HCT116 (cell line): Measurements from ENCODE around the gene MAP3K21. TPM values are rescaled to one million over a fixed set of nuclear protein-coding genes. Genes with fewer than 3 reads are reported as not detected.

Experiments
- ATAC-seq: fragments of 200-7000 bp; cut with Tn5 transposase; 2 replicates; pipeline ENCODE4 v1.9.1; 2020; ENCODE audit warnings: mild to moderate bottlenecking, moderate library complexity
- BruUV-seq: library from RNA; stranded (reverse); fragments of 400-500 nt; replicated peaks from 2 replicates; lab custom pipeline; 2021; lab: Mats Ljungman, UMichigan
- CTCF ChIA-PET: fragments of 300-600 bp; sonication (Branson Sonifier 250); formaldehyde crosslinking; loops from one replicate; lab custom pipeline; 2021; ENCODE audit warnings: antibody characterized with exemption; lab: Charles Lee
- POLR2A ChIA-PET: fragments of 300-600, 350-600 bp; sonication (Branson Sonifier 250); formaldehyde crosslinking; loops from one replicate; lab custom pipeline; 2021; ENCODE audit warnings: antibody characterized with exemption; lab: Charles Lee
- RAD21 ChIA-PET, 2 experiments: fragments of 300-600 bp; sonication (Branson Sonifier 250); formaldehyde crosslinking; loops; one replicate each; lab custom pipeline; 2023; ENCODE audit warnings: low total read pairs in 2 of 2; ENCODE audit not compliant: uncharacterized antibody in 2 of 2, unreplicated experiment in 2 of 2, low non-redundant PET in 1 of 2; lab: Charles Lee
- DNase-seq: peaks from one replicate; pipeline ENCODE4 v3.0.0-alpha.2; 2010; ENCODE audit warnings: low read depth, low spot score
- H2AFZ ChIP-seq: fragments of 200-600 bp; shearing (Covaris generic), sonication (generic); 2 replicates; pipeline ENCODE4 v1.6.1; 2017; ENCODE audit warnings: low read depth, mixed run types, mixed read lengths, antibody characterized with exemption, low read length; ENCODE audit not compliant: poor library complexity, severe bottlenecking
- H3K27ac ChIP-seq: 2 replicates; pipeline ENCODE4 v1.5.1; 2012; ENCODE audit warnings: low read depth, low read length
- H3K27me3 ChIP-seq: fragments of 200-600 bp; sonication (generic); 2 replicates; pipeline ENCODE4 v1.6.1; 2016; ENCODE audit warnings: mixed run types, low read length, mixed read lengths; ENCODE audit not compliant: insufficient read depth
- H3K36me3 ChIP-seq, 2 experiments: fragments of 200-500 bp in 1 of 2; fragments of 200-600 bp in 1 of 2; sonication (Bioruptor generic) in 1 of 2; sonication (generic) in 1 of 2; 2 replicates each; pipeline versions ENCODE4 v1.5.1 to v1.6.1; 2014 to 2016; ENCODE audit warnings: low read length in 2 of 2, inconsistent platforms in 1 of 2, mixed read lengths in 1 of 2, mixed run types in 1 of 2; ENCODE audit not compliant: insufficient read depth in 2 of 2, control insufficient read depth in 1 of 2
- H3K4me1 ChIP-seq, 2 experiments: fragments of 200-600 bp in 1 of 2; sonication (generic) in 1 of 2; 2 replicates each; pipeline versions ENCODE4 v1.5.1 to v1.6.1; 2012 to 2017; ENCODE audit warnings: low read length in 2 of 2, inconsistent platforms in 1 of 2, mild to moderate bottlenecking in 1 of 2, mixed read lengths in 1 of 2, mixed run types in 1 of 2, moderate library complexity in 1 of 2; ENCODE audit not compliant: insufficient read depth in 2 of 2, control insufficient read depth in 1 of 2
- H3K4me2 ChIP-seq: fragments of 200-600 bp; sonication (generic); 2 replicates; pipeline ENCODE4 v1.6.1; 2017; ENCODE audit warnings: mixed run types, low read length, mixed read lengths
- H3K4me3 ChIP-seq, 2 experiments: fragments of 200-600 bp in 1 of 2; sonication (generic) in 1 of 2; replicated peaks in 1 of 2; 2 replicates each; pipeline ENCODE4 v1.5.1; 2011 to 2016; ENCODE audit warnings: low read length in 2 of 2, control low read depth in 1 of 2, low read depth in 1 of 2, mild to moderate bottlenecking in 1 of 2, mixed read lengths in 1 of 2, mixed run types in 1 of 2
- H3K79me2 ChIP-seq: fragments of 200-600 bp; sonication (generic); 2 replicates; pipeline ENCODE4 v1.6.1; 2017; ENCODE audit warnings: mild to moderate bottlenecking, mixed run types, low read length, moderate library complexity, mixed read lengths; ENCODE audit not compliant: insufficient read depth
- H3K9ac ChIP-seq: fragments of 200-600 bp; sonication (generic); 2 replicates; pipeline ENCODE4 v1.6.1; 2016; ENCODE audit warnings: low read length, mixed read lengths
- H3K9me2 ChIP-seq: fragments of 200-600 bp; sonication (generic), shearing (Covaris generic); 2 replicates; pipeline ENCODE4 v1.6.1; 2017; ENCODE audit warnings: mixed run types, mild to moderate bottlenecking, moderate library complexity; ENCODE audit not compliant: insufficient read depth
- H3K9me3 ChIP-seq, 2 experiments: fragments of 200-500 bp in 1 of 2; fragments of 200-600 bp in 1 of 2; sonication (Bioruptor generic) in 1 of 2; sonication (generic) in 1 of 2; 2 replicates each; pipeline ENCODE4 v1.6.1; 2014 to 2017; ENCODE audit warnings: low read length in 2 of 2, mixed read lengths in 2 of 2, inconsistent platforms in 1 of 2, low read depth in 1 of 2, mild to moderate bottlenecking in 1 of 2, mixed run types in 1 of 2, moderate library complexity in 1 of 2; ENCODE audit not compliant: control insufficient read depth in 1 of 2, insufficient read depth in 1 of 2
- H4K20me1 ChIP-seq: fragments of 200-600 bp; sonication (generic), shearing (Covaris generic); 2 replicates; pipeline ENCODE4 v1.6.1; 2017; ENCODE audit warnings: mixed run types, mild to moderate bottlenecking, moderate library complexity; ENCODE audit not compliant: insufficient read depth
- CEBPB ChIP-seq: IDR thresholded peaks from 2 replicates; pipeline ENCODE4 v1.6.1; 2012; ENCODE audit warnings: low read depth
- EZH2 ChIP-seq: fragments of 200-600 bp; sonication (generic); IDR thresholded peaks from 2 replicates; pipeline ENCODE4 v1.6.1; 2017; ENCODE audit warnings: antibody characterized with exemption, mixed run types
- POLR2A ChIP-seq: IDR thresholded peaks from 2 replicates; pipeline ENCODE4 v1.7.0; 2011; ENCODE audit warnings: borderline replicate concordance; ENCODE audit not compliant: insufficient read depth, insufficient read length; ENCODE audit errors: extremely low read depth
- POLR2AphosphoS5 ChIP-seq: IDR thresholded peaks from 2 replicates; pipeline ENCODE4 v1.6.1; 2011; ENCODE audit warnings: mild to moderate bottlenecking, low read depth, low read length, moderate library complexity
- RAD21 ChIP-seq: IDR thresholded peaks from 2 replicates; pipeline ENCODE4 v1.6.1; 2012; ENCODE audit warnings: low read depth, mild to moderate bottlenecking
- SP1 ChIP-seq: IDR thresholded peaks from 2 replicates; pipeline ENCODE4 v1.6.1; 2012; ENCODE audit warnings: low read depth
- SRF ChIP-seq: IDR thresholded peaks from 2 replicates; pipeline ENCODE4 v1.6.1; 2012; ENCODE audit warnings: low read depth
- TCF7L2 ChIP-seq: IDR thresholded peaks from 2 replicates; pipeline ENCODE4 v1.7.0; 2011; ENCODE audit warnings: borderline replicate concordance, inconsistent platforms; ENCODE audit not compliant: insufficient read depth, insufficient read length; ENCODE audit errors: extremely low read depth
- YY1 ChIP-seq: IDR thresholded peaks from 2 replicates; pipeline ENCODE4 v1.6.1; 2011; ENCODE audit warnings: low read length, low read depth, moderate library complexity, mild to moderate bottlenecking; ENCODE audit not compliant: insufficient replicate concordance; ENCODE audit errors: extremely low read depth
- ZFX ChIP-seq: fragments of 450-650 bp; IDR thresholded peaks from 2 replicates; pipeline ENCODE4 v1.6.1; 2017
- ZNF274 ChIP-seq: fragments of 200-500 bp; sonication (Bioruptor generic); IDR thresholded peaks from 2 replicates; pipeline ENCODE4 v1.6.1; 2014; ENCODE audit warnings: mild to moderate bottlenecking, low read depth, low read length, inconsistent platforms
- intact Hi-C: fragments of 100-400 bp; cut with micrococcal nuclease; formaldehyde crosslinking; loops from 2 replicates; pipeline ENCODE4 v1.10.0; 2022
- total RNA-seq: library from RNA; stranded (reverse); gene quantifications from one replicate; pipeline ENCODE4 v1.2.1, GENCODE V29; 2021; ENCODE audit not compliant: unreplicated experiment
- TF ChIP-seq, protein P1 (sequence below): IDR thresholded peaks from 2 replicates; pipeline ENCODE4 v1.6.1; 2012; ENCODE audit warnings: low read depth
- TF ChIP-seq, protein P2 (sequence below), 3 experiments: fragments of 200-600 bp in 1 of 3; sonication (generic) in 1 of 3; IDR thresholded peaks in 2 of 3; conservative IDR thresholded peaks in 1 of 3; 2 replicates each; pipeline ENCODE4 v1.5.1; 2012 to 2017; ENCODE audit warnings: low read depth in 2 of 3, low read length in 2 of 3, antibody characterized with exemption in 1 of 3, borderline replicate concordance in 1 of 3, control low read depth in 1 of 3, mild to moderate bottlenecking in 1 of 3, mixed read lengths in 1 of 3, mixed run types in 1 of 3, moderate library complexity in 1 of 3; ENCODE audit not compliant: insufficient read depth in 1 of 3
- TF ChIP-seq, protein P3 (sequence below): IDR thresholded peaks from 2 replicates; pipeline ENCODE4 v1.6.1; 2011; ENCODE audit warnings: mild to moderate bottlenecking, low read length, moderate library complexity; ENCODE audit not compliant: insufficient replicate concordance; ENCODE audit errors: extremely low read depth
- TF ChIP-seq, protein P4 (sequence below): IDR thresholded peaks from 2 replicates; pipeline ENCODE4 v1.6.1; 2012

The MAP3K21 gene
- total RNA-seq, 1 experiment from 2014 or later, result 19.1 TPM

GRCh38 chr1:233338102-233338501 lies 10.6 kb downstream of the MAP3K21 start:
- H3K4me1 ChIP-seq, result peaks cover 4 to 20% of the 10 kb centered on the region in 2 experiments; a peak in 2 of 4 replicates
- no peak overlapping the region for H3K4me3 ChIP-seq
- ChIA-PET RAD21 (no interaction called here), CTCF (no interaction called here), POLR2A (no interaction called here)
- DNase-seq (no peak), ATAC-seq (no peak)
- H3K9me3 ChIP-seq, result no peaks in the 10 kb centered on the region
- H3K79me2 ChIP-seq, result peaks cover 94% of the 10 kb centered on the region
- no peaks in the 10 kb centered on the region for H3K27me3 ChIP-seq
- H4K20me1 ChIP-seq, result peaks cover 13% of the 10 kb centered on the region; the same call in 1 of the 2 replicates
- no peaks in the 10 kb centered on the region for H3K9me2 ChIP-seq
- no TSS peak for BruUV-seq
- TF ChIP-seq POLR2A, result no peak
- no peak for TF ChIP-seq ZFX
- TF ChIP-seq, protein P1, sequence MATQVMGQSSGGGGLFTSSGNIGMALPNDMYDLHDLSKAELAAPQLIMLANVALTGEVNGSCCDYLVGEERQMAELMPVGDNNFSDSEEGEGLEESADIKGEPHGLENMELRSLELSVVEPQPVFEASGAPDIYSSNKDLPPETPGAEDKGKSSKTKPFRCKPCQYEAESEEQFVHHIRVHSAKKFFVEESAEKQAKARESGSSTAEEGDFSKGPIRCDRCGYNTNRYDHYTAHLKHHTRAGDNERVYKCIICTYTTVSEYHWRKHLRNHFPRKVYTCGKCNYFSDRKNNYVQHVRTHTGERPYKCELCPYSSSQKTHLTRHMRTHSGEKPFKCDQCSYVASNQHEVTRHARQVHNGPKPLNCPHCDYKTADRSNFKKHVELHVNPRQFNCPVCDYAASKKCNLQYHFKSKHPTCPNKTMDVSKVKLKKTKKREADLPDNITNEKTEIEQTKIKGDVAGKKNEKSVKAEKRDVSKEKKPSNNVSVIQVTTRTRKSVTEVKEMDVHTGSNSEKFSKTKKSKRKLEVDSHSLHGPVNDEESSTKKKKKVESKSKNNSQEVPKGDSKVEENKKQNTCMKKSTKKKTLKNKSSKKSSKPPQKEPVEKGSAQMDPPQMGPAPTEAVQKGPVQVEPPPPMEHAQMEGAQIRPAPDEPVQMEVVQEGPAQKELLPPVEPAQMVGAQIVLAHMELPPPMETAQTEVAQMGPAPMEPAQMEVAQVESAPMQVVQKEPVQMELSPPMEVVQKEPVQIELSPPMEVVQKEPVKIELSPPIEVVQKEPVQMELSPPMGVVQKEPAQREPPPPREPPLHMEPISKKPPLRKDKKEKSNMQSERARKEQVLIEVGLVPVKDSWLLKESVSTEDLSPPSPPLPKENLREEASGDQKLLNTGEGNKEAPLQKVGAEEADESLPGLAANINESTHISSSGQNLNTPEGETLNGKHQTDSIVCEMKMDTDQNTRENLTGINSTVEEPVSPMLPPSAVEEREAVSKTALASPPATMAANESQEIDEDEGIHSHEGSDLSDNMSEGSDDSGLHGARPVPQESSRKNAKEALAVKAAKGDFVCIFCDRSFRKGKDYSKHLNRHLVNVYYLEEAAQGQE, result no peak
- TF ChIP-seq SP1, result no peak
- no peak for TF ChIP-seq POLR2AphosphoS5
- TF ChIP-seq ZNF274, result no peak
- no peak for TF ChIP-seq SRF
- TF ChIP-seq TCF7L2, result no peak
- TF ChIP-seq CEBPB, result no peak
- TF ChIP-seq YY1, result no peak
- TF ChIP-seq EZH2, result no peak
- TF ChIP-seq, protein P2, sequence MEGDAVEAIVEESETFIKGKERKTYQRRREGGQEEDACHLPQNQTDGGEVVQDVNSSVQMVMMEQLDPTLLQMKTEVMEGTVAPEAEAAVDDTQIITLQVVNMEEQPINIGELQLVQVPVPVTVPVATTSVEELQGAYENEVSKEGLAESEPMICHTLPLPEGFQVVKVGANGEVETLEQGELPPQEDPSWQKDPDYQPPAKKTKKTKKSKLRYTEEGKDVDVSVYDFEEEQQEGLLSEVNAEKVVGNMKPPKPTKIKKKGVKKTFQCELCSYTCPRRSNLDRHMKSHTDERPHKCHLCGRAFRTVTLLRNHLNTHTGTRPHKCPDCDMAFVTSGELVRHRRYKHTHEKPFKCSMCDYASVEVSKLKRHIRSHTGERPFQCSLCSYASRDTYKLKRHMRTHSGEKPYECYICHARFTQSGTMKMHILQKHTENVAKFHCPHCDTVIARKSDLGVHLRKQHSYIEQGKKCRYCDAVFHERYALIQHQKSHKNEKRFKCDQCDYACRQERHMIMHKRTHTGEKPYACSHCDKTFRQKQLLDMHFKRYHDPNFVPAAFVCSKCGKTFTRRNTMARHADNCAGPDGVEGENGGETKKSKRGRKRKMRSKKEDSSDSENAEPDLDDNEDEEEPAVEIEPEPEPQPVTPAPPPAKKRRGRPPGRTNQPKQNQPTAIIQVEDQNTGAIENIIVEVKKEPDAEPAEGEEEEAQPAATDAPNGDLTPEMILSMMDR (IDR thresholded peaks at IDR 0.05 in 2 of 3, conservative IDR thresholded peaks at IDR 0.05 in 1 of 3; ENCODE audit: borderline replicate concordance in 1 of 3, insufficient read depth in 1 of 3, low read depth in 2 of 3, low read length in 2 of 3), result no peak
- no peak for TF ChIP-seq RAD21
- TF ChIP-seq, protein P3, sequence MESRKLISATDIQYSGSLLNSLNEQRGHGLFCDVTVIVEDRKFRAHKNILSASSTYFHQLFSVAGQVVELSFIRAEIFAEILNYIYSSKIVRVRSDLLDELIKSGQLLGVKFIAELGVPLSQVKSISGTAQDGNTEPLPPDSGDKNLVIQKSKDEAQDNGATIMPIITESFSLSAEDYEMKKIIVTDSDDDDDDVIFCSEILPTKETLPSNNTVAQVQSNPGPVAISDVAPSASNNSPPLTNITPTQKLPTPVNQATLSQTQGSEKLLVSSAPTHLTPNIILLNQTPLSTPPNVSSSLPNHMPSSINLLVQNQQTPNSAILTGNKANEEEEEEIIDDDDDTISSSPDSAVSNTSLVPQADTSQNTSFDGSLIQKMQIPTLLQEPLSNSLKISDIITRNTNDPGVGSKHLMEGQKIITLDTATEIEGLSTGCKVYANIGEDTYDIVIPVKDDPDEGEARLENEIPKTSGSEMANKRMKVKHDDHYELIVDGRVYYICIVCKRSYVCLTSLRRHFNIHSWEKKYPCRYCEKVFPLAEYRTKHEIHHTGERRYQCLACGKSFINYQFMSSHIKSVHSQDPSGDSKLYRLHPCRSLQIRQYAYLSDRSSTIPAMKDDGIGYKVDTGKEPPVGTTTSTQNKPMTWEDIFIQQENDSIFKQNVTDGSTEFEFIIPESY, result no peak
- TF ChIP-seq, protein P4, sequence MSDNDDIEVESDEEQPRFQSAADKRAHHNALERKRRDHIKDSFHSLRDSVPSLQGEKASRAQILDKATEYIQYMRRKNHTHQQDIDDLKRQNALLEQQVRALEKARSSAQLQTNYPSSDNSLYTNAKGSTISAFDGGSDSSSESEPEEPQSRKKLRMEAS, result no peak
- no peak overlapping the region for H3K27ac ChIP-seq
- no peak overlapping the region for H3K9ac ChIP-seq
- H3K36me3 ChIP-seq, result no peaks in the 10 kb centered on the region
- H2AFZ ChIP-seq, result no peak overlapping the region
- no peak overlapping the region for H3K4me2 ChIP-seq
- intact Hi-C loops, result no loop called here
